OCI-LY7 (cell line): ENCODE data around the gene FAM9C.

ENCODE experiments used
- EZH2phosphoT487 ChIP-seq: fragments of 200-600 bp; sonication (generic); IDR thresholded peaks from 2 replicates; pipeline ENCODE4 v1.6.1; 2018; ENCODE audit warnings: low read depth, borderline replicate concordance, mild to moderate bottlenecking, mixed run types, antibody characterized with exemption, low read length, moderate library complexity, mixed read lengths
- TF ChIP-seq, protein P1 (sequence below): fragments of 200-600 bp; sonication (generic); conservative IDR thresholded peaks from 2 replicates; pipeline ENCODE4 v1.5.1; 2014; ENCODE audit warnings: mild to moderate bottlenecking, antibody characterized with exemption, low read length, moderate library complexity, mixed read lengths

DNA sequence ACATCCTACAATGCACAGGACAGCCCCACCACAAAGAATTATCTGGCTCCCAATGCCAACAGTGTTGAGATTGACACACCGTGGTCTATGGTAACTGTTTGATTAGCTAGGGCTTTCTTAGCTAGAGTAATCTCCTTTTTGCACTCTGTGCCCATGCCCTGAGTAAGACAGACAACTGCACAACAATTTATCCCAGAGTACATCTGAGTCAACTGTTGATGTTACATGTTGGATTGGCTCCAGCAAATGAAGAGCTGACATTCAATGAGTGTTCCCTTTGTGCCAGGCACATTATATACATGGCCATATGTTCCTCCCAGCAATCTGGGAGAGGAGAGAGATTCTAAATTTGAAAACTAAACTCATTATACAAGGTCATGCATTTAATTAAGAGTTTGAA, 3.9 kb upstream of the FAM9C start:
- TF ChIP-seq EZH2phosphoT487, result no peak
- TF ChIP-seq, protein P1, sequence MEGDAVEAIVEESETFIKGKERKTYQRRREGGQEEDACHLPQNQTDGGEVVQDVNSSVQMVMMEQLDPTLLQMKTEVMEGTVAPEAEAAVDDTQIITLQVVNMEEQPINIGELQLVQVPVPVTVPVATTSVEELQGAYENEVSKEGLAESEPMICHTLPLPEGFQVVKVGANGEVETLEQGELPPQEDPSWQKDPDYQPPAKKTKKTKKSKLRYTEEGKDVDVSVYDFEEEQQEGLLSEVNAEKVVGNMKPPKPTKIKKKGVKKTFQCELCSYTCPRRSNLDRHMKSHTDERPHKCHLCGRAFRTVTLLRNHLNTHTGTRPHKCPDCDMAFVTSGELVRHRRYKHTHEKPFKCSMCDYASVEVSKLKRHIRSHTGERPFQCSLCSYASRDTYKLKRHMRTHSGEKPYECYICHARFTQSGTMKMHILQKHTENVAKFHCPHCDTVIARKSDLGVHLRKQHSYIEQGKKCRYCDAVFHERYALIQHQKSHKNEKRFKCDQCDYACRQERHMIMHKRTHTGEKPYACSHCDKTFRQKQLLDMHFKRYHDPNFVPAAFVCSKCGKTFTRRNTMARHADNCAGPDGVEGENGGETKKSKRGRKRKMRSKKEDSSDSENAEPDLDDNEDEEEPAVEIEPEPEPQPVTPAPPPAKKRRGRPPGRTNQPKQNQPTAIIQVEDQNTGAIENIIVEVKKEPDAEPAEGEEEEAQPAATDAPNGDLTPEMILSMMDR, result no peak
